ENCODE results near the gene FAM13A.

DNA sequence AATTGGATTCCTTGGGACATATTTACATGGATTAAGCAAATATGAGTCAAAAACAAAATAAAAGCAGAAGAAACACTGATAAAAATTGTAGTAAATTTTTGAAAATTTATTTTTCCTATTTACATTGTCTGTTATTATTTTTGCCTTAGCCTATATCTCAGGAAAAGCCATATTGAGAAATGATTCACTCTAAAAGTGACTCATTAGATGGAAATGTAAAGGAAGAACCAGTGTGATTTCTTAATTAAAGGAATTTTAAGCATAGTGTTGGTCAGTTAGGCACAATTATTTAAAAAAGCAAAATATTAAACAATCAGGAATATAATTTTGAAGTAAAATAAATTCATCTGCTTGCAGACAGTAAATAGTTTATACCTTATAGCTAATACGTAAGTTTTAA, 191.9 kb downstream of the FAM13A start:
- TF ChIP-seq POLR2AphosphoS5 (IDR thresholded peaks at IDR 0.05; ENCODE audit: low read depth, low read length) (no peak), EZH2phosphoT487 (IDR thresholded peaks at IDR 0.05; ENCODE audit: borderline replicate concordance, low read depth) (no peak), TAF1 (IDR thresholded peaks at IDR 0.05; ENCODE audit: borderline replicate concordance, low read depth, low read length) (no peak), SIN3A (IDR thresholded peaks at IDR 0.05; ENCODE audit: borderline replicate concordance, low read depth, low read length) (no peak), MXI1 (IDR thresholded peaks at IDR 0.05; ENCODE audit: low read depth, low read length) (no peak), GABPA (IDR thresholded peaks at IDR 0.05; ENCODE audit: low read depth) (no peak), SMC3 (IDR thresholded peaks at IDR 0.05; ENCODE audit: low read depth, low read length) (no peak)
- TF ChIP-seq, protein P1, sequence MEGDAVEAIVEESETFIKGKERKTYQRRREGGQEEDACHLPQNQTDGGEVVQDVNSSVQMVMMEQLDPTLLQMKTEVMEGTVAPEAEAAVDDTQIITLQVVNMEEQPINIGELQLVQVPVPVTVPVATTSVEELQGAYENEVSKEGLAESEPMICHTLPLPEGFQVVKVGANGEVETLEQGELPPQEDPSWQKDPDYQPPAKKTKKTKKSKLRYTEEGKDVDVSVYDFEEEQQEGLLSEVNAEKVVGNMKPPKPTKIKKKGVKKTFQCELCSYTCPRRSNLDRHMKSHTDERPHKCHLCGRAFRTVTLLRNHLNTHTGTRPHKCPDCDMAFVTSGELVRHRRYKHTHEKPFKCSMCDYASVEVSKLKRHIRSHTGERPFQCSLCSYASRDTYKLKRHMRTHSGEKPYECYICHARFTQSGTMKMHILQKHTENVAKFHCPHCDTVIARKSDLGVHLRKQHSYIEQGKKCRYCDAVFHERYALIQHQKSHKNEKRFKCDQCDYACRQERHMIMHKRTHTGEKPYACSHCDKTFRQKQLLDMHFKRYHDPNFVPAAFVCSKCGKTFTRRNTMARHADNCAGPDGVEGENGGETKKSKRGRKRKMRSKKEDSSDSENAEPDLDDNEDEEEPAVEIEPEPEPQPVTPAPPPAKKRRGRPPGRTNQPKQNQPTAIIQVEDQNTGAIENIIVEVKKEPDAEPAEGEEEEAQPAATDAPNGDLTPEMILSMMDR (IDR thresholded peaks at IDR 0.05): no peak
- TF ChIP-seq, protein P2, sequence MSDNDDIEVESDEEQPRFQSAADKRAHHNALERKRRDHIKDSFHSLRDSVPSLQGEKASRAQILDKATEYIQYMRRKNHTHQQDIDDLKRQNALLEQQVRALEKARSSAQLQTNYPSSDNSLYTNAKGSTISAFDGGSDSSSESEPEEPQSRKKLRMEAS (IDR thresholded peaks at IDR 0.05; ENCODE audit: low read depth): no peak
- TF ChIP-seq, protein P3, sequence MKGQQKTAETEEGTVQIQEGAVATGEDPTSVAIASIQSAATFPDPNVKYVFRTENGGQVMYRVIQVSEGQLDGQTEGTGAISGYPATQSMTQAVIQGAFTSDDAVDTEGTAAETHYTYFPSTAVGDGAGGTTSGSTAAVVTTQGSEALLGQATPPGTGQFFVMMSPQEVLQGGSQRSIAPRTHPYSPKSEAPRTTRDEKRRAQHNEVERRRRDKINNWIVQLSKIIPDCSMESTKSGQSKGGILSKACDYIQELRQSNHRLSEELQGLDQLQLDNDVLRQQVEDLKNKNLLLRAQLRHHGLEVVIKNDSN (IDR thresholded peaks at IDR 0.05; ENCODE audit: borderline replicate concordance, low read depth): no peak
- TF ChIP-seq, protein P4, sequence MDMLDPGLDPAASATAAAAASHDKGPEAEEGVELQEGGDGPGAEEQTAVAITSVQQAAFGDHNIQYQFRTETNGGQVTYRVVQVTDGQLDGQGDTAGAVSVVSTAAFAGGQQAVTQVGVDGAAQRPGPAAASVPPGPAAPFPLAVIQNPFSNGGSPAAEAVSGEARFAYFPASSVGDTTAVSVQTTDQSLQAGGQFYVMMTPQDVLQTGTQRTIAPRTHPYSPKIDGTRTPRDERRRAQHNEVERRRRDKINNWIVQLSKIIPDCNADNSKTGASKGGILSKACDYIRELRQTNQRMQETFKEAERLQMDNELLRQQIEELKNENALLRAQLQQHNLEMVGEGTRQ (IDR thresholded peaks at IDR 0.05; ENCODE audit: borderline replicate concordance, low read depth, low read length): no peak
